Uterus (tissue), 4 donors: ENCODE data around the gene C5. TPM values are rescaled to one million over a fixed set of nuclear protein-coding genes. Genes with fewer than 3 reads are reported as not detected.

Experiments
- DNase-seq, 2 donors: peaks; one replicate each; pipeline ENCODE4 v3.0.0-alpha.2; 2019 to 2020
- H3K27ac ChIP-seq, 2 donors: fragments of 200-600 bp; sonication (generic); 1 replicate in 1 of 2; 2 replicates in 1 of 2; pipeline ENCODE4 v1.5.1; 2016 to 2018
- H3K27me3 ChIP-seq, 2 donors: fragments of 200-600 bp; sonication (generic); one replicate each; pipeline ENCODE4 v1.5.1; 2018 to 2019; ENCODE audit warnings: control low read depth in 1 of 2
- H3K36me3 ChIP-seq, 2 donors: fragments of 200-600 bp; sonication (generic); one replicate each; pipeline ENCODE4 v1.5.1; 2019; ENCODE audit warnings: control low read depth in 1 of 2
- H3K4me1 ChIP-seq, 2 donors: fragments of 200-600 bp; sonication (generic); one replicate each; pipeline ENCODE4 v1.5.1; 2018 to 2019; ENCODE audit warnings: control low read depth in 1 of 2
- H3K4me3 ChIP-seq, 2 donors: fragments of 200-600 bp; sonication (generic); 1 replicate in 1 of 2; 2 replicates in 1 of 2; pipeline ENCODE4 v1.5.1; 2018 to 2019; ENCODE audit warnings: mild to moderate bottlenecking in 1 of 2
- H3K9me3 ChIP-seq, 2 donors: fragments of 200-600 bp; sonication (generic); one replicate each; pipeline ENCODE4 v1.5.1; 2019; ENCODE audit warnings: control low read depth in 1 of 2
- CTCF ChIP-seq, 4 experiments: fragments of 200-600 bp in 2 of 4; fragments of 450-650 bp in 2 of 4; sonication (generic) in 2 of 4; IDR thresholded peaks; one replicate each; pipeline ENCODE4 v1.5.1; 2016 to 2019; ENCODE audit warnings: antibody characterized with exemption in 4 of 4, mild to moderate bottlenecking in 2 of 4, moderate library complexity in 1 of 4
- POLR2A ChIP-seq, 2 donors: fragments of 450-650 bp; IDR thresholded peaks; one replicate each; pipeline ENCODE4 v1.6.1; 2016; ENCODE audit warnings: antibody characterized with exemption in 2 of 2, mild to moderate bottlenecking in 1 of 2, moderate library complexity in 1 of 2
- intact Hi-C: fragments of 100-400 bp; cut with DNase I; formaldehyde crosslinking; loops from one replicate; pipeline ENCODE4 v1.15.1; 2023; ENCODE audit warnings: low total_unique reads
- total RNA-seq, 4 donors: library from RNA; depleted of rRNA in 3 of 4; stranded (reverse); fragments of >200 nt in 3 of 4; gene quantifications; one replicate each; pipeline versions ENCODE4 v1.1.0 to v1.2.4, GENCODE V29; 2014 to 2023
- donor health status: DM: yes; HTN: yes; CAD: no.

Gene C5
- total RNA-seq, 4 donors from 2014 or later: 2.1 to 37.1 (median 10.3) TPM

GRCh38 chr9:120923620-120924328, 126.3 kb downstream of the C5 start:
- no peak overlapping the region for H3K27ac ChIP-seq
- H3K4me3 ChIP-seq: no peak overlapping the region
- intact Hi-C loops: no loop called here
- H3K27me3 ChIP-seq: no peaks in the 10 kb centered on the region
- TF ChIP-seq POLR2A (IDR thresholded peaks at IDR 0.05): no peak
- TF ChIP-seq CTCF (IDR thresholded peaks at IDR 0.05): no peak
- no peaks in the 10 kb centered on the region for H3K36me3 ChIP-seq
- no peaks in the 10 kb centered on the region for H3K4me1 ChIP-seq
- DNase-seq: no peak
- H3K9me3 ChIP-seq: no peaks in the 10 kb centered on the region

- Histone ChIP-seq H3K27me3 (no peaks in the 10 kb centered on the region), H3K27ac (no peak overlapping the region), H3K9me3 (no peaks in the 10 kb centered on the region), H3K4me1 (no peaks in the 10 kb centered on the region), H3K4me3 (no peak overlapping the region), H3K36me3 (no peaks in the 10 kb centered on the region)
- TF ChIP-seq POLR2A (IDR thresholded peaks at IDR 0.05): no peak
- no peak for TF ChIP-seq CTCF (IDR thresholded peaks at IDR 0.05)
- intact Hi-C loops: no loop called here
- no peak for DNase-seq
Observed at GRCh38 chr9:120922404-120923195, 127.5 kb downstream of the C5 start.

GRCh38 chr9:120921661-120922181, 128.4 kb downstream of the C5 start:
- intact Hi-C loops: no loop called here

GRCh38 chr9:120920806-120921178, 129.3 kb downstream of the C5 start:
- no peaks in the 10 kb centered on the region for H3K9me3 ChIP-seq
- H3K36me3 ChIP-seq: no peaks in the 10 kb centered on the region
- H3K4me1 ChIP-seq: peaks cover 0 to 4% of the 10 kb centered on the region in 2 donors
- no peak for DNase-seq
- intact Hi-C loops: no loop called here
- H3K4me3 ChIP-seq: no peak overlapping the region
- TF ChIP-seq POLR2A (IDR thresholded peaks at IDR 0.05) (no peak), CTCF (IDR thresholded peaks at IDR 0.05) (no peak)
- no peak overlapping the region for H3K27ac ChIP-seq
- H3K27me3 ChIP-seq: no peaks in the 10 kb centered on the region

More at GRCh38 chr9:120921661-120922181, 128.4 kb downstream of the C5 start:
- no peak for DNase-seq
- Histone ChIP-seq H3K36me3 (no peaks in the 10 kb centered on the region), H3K9me3 (no peaks in the 10 kb centered on the region), H3K27me3 (no peaks in the 10 kb centered on the region), H3K27ac (no peak overlapping the region), H3K4me3 (no peak overlapping the region), H3K4me1 (no peaks in the 10 kb centered on the region)
- TF ChIP-seq POLR2A (IDR thresholded peaks at IDR 0.05) (no peak), CTCF (IDR thresholded peaks at IDR 0.05) (no peak)
